Left hindlimb (tissue), 1 donor: ENCODE results near the gene ARID3A.

Experiments used
- DNase-seq: peaks from one replicate; pipeline ENCODE4 v3.0.0-alpha.2; 2018

ARID3A gene

DNA sequence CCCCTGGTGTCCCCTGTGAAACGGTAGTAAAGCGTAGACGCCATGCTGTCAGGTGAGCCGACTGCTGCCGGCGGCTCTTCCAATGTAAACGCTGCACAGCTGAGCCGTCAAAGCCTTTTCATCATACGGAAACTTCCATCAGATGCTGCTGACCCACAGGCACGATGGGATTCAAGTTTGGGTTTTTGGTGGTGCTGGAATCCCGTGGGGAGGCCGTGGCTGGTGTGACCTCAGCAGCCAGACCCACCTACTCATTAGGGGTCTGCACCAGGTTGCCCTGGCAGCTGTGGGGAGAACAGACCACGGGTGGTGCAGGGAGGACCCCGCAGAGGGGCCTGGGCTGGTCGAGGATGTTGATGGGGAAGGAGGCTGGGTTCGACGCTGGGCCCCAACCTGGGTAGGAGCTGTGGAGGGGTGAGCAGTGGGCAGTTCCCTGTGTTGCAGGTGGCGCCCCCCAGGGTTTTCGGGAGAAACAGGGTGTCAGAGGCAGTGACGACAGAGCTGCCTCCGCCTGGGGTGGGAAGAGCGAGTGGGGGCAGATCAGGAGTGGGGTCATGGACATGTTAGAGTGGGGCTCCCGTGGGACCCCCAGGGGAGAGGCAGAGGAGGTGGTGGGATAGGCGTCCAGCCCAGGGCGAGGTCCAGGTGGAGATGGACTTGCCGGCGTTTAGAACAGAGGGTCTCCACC is 81.0 kb downstream of the ARID3A start:
- DNase-seq, result no peak

DNA sequence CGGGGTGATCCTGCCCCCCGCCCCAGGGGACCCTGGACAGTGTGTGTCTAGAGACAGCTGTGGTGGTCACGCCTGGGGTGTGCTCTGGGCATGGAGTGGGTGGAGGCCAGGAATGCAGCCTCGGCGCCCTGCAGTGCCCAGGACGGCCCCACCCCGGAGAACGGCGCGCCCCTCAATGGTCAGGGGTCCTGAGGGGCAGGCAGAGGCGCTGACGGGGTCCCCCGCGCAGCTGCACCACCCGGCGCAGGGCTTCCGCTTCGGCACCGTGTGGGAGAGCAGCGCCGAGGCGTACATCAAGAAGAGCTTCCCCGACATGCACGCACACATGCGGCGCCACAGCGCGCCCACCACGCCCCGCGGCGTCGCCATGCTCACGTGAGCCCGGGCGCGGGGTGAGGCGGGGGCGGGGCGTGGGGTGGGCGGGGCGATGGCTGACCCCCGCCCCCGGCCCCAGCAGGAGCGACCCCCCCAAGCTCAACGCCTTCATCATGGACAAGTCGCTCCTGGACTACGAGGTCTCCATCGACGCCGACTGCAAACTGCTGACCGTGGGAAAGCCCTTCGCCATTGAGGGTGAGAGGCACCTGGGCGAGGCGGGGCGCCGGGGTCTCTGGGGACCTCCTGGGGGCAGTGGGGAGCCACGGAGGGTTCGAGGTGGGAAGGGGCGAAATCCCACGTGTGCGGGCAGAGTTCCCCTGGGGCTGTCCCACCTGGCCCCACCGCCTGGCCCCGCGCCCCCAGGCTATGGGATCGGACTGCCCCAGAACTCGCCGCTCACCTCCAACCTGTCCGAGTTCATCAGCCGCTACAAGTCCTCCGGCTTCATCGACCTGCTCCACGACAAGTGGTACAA is 81.8 kb downstream of the ARID3A start:
- DNase-seq, result no peak

DNA sequence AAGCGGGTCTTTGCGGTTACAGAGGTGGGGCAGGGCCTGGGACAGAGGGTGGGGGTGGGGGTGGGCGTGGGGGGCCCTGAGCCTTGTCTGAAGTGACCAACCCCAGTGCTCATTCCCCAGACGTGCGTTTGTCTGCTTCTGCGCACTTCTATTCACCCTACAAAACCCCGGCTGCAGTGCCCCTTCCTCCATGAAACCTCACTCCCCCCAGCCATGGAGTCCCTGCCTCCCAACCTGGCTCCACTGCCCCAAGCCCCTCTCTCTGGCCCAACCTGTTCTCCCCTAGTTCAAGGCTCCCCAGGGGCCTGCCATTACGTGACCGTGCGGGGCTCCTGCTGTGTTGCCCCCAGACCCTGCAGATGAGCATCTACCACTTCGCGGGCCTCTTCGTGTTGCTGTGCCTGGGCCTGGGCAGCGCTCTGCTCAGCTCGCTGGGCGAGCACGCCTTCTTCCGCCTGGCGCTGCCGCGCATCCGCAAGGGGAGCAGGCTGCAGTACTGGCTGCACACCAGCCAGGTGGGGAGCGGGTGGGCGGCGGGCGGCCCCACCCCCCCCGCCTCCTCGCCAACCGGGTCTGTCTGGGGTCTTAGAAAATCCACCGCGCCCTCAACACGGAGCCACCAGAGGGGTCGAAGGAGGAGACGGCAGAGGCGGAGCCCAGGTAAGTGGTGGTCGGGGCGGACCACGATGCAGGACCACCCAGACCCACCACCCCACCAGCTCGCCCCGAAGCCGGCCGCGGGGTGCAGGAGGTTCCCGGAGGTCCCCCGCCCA is 82.6 kb downstream of the ARID3A start:
- no peak for DNase-seq

DNA sequence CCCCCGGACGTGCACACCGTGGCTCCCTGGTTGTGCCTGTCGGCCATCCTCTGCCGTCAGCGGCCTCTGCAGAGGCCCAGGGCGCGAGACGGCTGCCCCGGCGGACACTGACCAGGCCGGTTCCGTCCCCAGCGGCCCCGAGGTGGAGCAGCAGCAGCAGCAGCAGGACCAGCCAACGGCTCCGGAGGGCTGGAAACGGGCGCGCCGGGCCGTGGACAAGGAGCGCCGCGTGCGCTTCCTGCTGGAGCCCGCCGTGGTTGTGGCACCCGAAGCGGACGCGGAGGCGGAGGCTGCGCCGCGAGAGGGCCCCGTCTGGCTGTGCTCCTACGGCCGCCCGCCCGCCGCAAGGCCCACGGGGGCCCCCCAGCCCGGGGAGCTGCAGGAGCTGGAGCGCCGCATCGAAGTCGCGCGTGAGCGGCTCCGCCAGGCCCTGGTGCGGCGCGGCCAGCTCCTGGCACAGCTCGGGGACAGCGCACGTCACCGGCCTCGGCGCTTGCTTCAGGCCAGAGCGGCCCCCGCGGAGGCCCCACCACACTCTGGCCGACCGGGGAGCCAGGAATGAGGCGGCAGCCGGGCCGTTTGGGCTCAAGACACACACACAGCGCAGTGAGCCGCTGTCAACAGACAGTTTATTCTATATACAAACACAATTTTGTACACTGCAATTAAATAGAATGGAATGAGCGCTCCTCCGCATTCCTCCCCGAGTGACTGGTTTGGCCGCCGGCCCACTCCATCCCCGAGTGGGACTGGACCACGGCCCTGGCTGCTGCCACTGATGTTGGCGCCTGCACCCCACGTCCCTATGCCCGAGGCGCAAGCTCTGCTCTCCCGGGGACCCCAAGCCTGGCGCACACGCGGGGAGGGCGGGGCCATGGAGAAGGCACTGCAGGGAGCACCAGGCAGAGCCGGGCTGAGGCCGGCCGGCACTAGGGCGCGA is 83.5 kb downstream of the ARID3A start:
- no peak for DNase-seq

DNA sequence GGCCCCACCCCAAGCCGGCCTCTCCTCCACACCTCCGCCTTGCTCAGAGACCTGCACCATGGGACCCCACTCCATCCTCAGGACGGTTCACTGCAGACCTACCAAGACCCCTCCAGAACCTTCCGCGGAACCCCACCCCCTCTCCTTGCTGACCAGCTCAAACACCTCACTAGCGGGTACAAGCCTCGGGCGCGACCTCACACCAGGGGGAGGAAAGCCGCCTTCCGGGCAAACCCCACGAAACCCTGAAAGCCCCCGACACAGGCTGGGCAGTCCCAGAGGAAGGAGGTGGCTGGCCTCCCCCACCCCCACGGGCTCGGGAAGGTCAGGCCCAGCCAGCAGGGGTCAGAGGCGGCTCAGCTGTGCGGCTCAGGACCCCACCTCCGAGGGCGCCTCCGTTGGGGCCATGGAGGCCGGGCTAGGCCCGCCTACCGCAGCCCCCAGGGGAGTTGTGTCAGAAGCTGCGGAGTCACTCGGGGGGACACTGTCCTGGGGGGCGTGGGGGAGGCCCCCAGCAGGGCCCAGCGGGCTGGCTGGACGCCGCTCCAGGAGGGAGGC is 84.2 kb downstream of the ARID3A start:
- no peak for DNase-seq

DNA sequence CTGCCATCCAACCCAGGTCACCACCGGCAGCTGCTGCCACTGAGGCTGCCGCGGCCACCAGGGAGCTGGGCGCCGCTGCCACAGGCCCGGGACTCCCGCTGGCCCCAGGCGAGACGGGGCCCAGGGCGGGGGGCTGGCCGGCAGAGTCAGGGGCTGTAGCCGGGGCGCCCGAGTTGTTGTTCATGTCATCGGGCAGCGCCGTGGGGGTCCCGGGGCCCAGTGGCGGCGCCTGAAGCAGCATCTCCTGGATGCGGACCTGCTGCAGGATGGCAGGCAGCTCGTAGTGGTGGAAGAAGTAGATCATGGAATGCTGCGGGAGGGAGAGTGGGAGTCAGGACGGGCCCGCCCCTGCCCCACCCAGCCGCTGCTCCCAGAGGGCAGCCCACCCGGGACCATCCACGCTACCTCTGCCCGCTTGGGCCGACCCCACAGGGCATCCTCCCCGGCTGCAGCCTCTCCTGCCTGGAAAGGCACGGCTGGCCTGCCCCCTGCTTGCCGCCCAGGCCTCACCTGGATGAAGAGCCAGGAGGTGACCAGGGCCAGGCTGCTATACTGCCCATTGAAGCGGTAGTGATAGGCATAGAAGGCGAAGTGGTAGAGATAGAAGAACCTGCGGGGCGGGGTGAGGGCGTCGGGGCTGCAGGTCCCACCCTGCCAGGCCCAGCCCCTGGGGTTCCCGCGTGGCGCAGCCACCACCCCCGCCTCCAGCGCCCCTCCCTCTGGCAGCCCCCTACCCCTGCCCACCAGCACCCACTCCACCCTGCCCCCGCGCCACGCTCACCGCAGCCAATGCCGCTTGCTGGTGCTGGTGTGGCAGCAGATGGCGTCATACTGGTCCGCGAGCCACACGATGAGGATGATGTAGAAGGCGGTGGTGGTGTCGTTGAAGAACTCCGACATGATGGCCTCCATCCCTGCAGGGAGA is 85.0 kb downstream of the ARID3A start:
- no peak for DNase-seq

DNA sequence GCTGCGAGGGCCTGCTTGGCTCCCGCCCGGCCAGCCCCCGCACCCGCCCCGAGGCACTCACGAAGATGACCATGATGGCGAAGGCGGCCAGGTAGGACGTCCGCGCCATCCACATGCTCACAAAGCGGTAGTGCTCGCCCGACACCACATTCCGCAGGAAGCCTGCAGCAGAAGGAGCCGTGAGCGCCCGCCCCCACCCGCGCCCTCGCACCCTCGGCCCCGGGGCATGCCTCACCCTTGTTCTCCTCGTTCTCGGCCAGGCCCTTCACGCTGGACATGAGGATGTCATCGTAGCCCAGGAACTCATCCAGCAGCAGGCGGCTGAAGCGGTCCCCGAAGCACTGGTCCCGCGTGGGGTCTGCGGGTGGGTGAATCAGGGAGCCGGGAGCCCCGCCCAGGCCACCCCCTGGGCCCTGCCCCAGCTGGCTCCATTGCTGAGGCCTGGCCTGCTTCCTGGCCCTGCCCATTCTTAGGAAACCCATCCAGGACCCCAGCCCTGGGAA is 86.0 kb downstream of the ARID3A start:
- no peak for DNase-seq

DNA sequence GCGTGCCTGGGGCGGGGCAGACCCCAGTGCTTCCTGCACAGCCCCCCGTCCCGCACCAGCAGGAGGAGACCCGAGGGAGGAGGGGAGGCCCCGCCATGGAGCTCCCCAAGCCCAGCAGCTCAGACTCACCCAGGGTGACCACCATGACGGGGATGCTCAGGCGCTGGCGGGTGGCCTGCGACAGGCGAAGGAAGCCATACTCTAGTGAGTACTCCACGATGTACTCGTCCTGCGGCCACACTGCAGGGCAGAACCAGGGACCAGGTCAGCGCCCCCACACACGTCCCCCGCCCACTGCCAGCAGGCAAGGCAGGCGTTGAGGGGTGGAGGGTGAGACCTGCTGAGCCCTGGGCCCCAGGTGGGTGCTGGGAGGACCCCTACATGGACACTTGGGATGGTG is 86.5 kb downstream of the ARID3A start:
- DNase-seq, result no peak

DNA sequence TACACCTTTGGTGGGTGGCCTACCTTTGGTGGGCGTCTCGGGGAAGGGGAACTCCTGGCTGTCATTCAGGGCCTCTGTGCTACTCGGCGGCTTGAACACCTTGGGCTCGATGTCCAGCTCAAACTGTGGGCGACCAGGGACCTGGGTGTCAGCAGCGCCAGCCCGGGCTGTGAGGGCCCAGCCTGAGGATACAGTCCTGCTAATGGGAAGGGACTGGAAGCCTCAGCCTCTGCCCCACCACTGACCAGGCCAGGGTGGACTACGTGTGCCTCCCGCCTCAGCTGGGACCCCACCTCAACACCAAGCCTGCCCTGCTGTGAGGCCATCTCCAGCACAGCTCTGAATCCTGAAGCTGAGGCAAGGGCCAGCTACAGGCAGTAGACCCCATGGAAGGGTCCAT is 87.4 kb downstream of the ARID3A start:
- DNase-seq, result no peak

DNA sequence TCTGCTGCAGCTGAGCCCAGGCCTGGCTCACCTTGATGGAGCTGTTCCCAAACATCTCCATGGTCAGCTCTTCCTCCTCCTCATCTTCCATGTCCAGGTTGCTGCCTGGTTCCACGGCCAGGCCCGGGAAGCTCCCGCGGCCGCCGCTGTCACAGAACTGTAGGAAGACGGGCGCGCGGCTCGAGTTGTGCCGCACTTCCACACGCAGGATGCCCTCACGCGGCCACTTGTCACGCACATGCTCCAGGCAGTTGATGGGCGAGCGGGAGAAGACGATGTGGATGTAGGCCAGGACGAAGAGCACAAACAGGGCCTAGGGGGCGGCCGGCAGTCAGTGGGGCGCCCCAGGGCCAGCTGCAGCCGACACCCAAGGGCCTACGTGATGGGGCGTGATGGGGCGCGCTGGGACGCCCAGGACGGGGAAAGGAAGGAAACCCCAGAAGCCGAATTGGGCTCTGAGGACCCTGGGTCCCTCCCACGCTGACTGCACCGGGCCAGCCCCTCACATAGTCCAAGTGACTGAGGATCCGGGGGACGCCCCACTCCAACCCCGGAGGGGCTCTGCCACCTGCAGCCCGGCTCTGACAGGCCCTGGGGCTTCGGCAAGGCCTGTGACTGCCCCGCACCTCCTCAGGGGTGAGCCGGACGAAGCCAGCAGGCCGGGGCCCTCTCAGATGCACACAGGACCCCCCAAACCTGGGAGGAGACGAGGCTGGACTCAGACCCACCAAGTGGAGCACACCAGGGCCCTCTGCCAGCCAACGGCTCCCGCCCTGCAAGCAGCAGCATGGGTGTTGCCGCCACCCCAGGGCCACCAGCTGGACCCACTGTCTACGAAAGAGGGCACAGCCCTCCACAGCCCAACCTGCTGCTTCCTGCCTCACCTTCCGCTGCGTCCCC is 88.6 kb downstream of the ARID3A start:
- no peak for DNase-seq

DNA sequence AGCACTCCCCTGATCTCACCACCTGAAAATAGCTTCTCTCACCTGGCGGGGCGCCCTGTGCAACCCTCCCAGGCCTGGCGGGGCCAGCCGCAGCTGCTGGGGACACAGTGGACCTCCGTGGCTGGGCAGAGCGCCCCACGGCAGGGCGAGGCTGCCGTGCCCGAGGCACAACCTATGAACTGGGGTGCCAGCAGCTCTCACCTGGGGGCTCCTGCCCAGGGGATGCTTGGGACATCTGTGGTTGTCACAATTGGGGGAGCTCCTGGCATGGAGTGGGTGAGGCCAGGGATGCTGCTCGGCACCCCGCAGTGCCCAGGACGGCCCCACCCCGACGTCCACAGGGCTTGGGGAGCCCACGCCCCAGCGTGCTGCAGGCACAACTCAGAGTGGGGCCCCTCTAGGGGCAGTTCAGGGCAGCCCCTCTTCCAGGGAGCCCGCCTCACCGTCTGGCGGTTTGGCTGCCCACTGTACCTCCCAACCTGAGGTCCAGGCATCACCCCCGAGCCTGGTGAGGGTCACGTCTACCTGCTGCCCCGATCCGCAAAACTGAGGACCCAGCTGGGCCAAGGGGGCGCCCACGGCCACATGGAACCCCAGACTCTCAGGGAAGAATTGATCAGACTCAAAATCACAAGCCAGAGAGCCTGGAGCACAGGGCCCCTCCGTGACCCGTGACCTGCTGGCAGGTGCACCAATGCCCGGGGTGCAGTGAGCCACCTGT is 89.4 kb downstream of the ARID3A start:
- DNase-seq, result no peak

DNA sequence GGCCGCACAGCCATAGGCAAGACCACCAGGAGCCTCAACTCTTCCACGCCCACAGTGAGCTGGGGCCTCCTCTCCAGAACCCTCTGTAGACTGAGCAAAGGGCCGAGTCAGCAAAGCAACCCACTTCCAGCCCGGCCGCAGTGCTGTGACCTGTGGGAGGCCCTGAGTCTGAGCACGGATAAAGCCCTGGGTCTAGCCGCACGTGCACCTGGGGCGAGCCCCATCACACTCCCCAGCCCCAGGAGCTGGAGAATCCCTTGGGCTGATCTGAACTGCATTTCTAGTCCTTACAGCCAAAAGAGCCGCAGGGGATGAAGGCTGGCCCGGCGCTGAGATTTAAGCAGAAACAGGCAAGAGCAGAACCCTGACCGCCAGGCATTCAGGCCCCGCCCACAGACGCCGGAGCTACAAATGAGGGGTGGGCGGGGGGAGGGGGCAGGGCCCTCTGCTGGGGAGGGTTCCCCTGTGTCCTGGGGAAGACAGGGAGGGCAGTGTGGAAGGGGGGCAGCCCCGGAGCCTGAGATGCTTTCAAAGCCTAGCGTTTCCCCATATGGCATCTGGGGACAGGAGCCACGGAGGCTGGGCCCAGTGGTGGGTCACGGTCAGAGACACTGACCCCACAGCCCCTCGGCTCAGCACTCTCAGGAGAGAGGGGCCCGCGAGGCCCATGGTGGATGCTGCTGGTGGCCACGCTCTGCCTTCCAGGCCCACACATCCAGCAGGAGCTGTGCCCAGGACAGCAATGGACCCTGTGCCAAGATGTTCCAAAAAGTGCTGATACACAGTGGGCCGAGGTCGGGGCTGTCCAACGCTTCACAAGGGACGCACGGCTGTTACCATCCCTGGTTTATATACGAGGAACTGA is 90.2 kb downstream of the ARID3A start:
- no peak for DNase-seq

DNA sequence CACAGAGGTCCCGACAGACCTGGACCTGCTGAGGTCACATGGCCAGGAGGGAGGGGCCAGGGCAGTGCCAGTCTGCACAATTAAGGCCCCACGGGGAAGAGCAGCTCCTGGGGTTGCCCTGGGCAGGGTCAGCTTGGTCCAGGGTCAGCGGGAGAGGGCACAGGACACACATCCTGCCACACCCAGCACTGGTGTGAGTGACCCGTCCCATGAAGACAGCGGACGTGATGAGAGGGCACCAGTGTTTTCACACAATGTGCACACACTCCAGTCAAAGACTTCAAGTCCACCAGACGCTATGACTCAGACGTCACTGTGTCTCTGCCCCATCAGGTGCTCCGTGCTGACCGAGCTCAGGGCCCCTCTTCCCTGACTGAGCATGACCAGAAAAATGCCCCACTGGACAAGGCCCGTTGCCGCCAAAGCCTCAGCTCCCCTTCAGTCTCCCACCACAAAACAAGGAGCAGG is 90.8 kb downstream of the ARID3A start:
- DNase-seq, result no peak

DNA sequence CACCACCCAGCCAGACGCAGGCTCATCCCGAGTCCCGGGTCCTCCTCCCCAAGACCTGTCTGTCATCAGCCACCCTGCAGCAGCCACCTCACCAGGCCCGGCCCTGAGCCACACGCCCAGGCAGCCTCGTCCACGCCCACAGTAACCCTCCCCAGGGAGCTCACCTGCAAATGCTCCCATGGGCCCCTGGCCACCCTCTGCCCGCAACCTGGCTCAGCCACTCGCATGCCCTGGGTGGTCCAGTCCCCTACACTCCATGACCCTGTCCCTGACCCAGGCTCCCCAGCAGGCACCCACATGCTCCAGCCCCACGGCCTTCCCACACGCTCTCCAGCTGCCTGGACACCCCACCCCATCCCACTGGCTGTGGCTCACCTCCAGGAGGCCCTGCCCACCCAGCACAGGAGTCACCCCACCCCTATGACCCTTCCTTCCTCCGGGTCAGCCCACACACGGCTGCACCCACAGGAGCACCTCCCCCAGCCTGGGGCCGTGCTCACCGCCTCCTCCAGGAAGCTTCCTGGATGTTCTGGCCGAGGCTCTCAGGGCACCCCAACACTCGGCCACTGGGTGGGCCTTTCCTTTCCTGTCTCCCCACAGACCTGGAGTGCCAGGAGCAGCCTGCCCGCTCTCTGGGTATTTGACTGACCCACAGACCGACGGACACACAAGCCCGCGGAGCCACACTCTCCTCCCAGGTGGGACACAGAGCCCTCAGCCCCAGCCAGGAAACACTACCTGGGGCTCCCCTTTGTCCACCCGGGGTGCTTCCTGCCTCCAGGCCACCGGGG is 91.5 kb downstream of the ARID3A start:
- no peak for DNase-seq

DNA sequence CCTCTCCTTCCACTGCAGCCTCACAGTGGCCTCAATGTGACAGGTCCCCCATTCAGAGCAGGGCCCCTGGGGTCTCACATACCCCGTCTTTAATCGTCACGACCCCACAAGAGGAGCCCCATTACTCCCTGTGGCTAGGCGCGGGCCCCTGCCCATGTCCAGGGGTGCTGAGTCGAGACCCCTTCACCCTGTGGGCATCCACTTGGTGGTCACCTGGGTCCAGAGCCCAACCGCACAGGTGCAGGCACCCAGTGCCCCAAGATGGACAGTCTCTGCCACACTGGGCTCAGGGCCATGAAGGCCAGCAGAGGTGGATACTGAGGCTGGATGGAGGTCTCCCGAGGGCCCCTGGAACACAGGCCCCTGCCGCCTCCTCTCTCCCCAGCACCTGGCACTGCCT is 92.1 kb downstream of the ARID3A start:
- DNase-seq, result no peak

DNA sequence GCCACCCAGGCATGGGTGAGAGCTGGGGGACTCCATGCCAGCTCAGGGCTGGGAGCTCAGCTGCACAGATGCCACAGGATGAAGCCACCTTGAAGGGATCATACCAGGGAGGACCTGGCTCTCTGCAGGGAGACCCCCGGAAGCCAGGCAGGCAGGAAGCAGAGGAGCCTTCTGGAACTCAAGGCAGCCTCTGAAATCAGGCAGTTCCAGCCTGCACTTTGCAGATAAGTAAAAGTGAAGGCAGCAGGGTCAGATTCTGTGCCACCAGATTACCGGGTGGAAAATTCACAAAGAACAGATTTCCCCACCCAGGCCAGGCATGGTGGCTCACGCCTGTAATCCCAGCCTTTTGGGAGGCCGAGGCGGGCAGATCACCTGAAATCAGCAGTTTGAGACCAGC is 92.6 kb downstream of the ARID3A start:
- DNase-seq, result no peak
